HG02938 (cell line): Measurements from ENCODE around the gene AJAP1.

ENCODE experiments used
- ATAC-seq: cut with Tn5 transposase; IDR thresholded peaks from one replicate; pipeline ENCODE4 v1.9.1; 2021; ENCODE audit warnings: mild to moderate bottlenecking, moderate library complexity; ENCODE audit not compliant: unreplicated experiment

AJAP1 gene

DNA sequence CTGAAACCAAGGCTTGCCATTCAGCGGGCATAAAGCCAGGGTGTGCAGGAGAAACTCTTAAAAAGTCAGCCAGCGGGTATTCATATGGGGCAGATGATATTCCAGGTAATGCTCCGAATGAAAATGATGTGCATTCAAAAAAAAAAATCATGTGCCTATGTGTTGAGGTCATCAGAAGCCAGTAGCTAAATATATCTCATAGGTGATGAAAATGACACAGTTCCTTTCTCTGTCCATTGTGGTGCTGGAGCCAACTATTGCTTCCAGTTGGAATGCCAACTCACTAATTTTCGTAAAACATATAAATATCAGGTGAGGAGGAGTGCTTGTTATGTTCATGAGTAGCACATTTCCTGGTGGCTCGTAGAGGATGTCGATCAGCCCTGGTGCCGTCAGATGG lies 23.2 kb downstream of the AJAP1 start:
- no peak for ATAC-seq

DNA sequence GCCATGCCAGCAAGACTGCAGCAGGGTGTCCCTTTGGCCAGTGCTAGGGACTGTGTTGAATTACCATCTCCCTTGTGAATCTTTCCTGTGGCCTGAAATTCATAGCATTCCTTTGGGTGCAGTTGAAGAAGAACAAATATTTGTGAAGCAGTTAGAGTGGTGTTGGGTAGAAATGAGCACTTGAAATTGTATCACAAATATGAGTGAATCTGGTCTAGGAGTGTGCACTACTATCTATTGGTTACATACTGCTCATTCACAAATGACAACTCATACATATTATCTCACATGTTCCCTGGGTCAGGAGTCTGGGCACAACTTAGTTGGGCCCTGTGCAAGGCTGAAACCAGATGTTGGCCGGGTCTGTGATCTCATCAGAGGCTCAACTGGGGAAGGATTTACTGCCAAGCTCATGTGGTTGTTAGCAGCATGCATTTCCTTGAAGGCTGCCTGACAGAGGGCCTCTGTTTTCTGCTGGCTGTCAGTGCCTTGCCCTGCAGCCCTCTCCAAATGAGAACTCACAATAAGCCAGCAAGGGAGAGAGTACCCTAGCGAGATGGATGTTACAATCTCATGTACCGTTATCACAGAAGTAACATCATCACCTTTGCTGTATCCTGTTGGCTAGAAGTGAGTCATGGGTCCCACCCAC lies 23.8 kb downstream of the AJAP1 start:
- no peak for ATAC-seq

DNA sequence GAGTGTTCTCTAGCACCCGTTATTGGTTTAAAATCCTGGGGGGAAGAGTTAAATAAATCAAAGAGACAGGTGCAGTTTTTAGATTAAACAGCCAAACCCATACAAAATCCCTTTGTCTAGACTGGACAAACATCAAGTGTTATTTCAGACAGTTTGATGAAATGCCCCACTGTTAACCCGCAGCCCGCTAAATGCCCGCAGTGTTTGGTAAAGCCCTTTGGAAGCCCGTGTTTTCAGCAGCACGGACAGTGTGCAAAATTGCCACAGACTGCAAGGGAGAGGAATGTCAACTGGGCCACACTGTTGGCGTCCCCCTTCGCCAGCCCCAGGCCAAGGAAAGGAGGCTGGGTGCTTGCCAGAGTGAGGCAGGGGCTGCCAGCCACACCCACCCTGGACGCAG lies 26.6 kb downstream of the AJAP1 start:
- ATAC-seq: no peak

DNA sequence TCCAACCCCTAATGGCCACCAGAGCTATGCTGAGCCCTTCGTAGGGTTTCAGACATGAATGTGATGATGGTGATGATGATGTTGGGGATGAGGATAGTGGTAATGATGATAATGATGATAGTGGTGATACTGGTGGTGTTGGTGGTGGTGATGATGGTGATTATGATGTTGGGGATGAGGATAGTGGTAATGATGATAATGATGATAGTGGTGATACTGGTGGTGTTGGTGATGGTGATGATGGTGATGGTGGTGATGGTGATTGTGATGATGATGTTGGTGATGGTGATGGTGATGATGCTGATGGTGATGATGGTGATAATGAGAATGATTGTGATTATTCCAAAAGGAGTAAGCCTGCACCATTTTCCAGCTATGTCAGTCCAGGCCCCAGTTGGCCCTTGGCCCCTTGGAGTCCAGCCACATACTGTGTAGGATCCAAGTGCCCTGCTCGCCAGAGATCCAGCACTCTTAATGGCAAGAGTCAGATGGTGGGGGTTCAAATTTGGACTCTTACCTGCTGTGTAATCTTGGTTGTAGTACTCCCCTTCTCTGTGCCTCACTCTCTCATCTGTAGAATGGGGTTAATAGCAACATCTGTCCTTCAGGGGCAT lies 28.3 kb downstream of the AJAP1 start:
- ATAC-seq: no peak

DNA sequence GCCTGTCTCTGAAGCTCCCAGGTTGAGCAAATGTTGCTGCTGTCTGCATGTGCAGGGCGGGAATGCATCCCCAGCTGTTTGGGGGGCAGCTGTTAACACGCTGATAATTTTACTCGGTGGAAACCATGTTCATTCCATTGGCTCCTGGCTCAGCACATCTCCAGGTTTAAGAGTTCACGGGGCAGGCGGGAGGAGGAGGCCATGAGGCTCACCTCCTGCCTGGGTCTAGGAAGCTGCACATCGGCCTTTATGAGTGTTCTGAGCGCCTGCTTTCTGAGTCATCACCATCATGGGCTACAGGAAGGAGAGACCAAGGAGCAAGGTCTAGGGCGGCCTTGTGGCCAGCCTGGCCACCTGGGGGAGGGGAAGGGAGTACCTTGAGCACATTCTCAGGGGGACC lies 29.7 kb downstream of the AJAP1 start:
- ATAC-seq: no peak

DNA sequence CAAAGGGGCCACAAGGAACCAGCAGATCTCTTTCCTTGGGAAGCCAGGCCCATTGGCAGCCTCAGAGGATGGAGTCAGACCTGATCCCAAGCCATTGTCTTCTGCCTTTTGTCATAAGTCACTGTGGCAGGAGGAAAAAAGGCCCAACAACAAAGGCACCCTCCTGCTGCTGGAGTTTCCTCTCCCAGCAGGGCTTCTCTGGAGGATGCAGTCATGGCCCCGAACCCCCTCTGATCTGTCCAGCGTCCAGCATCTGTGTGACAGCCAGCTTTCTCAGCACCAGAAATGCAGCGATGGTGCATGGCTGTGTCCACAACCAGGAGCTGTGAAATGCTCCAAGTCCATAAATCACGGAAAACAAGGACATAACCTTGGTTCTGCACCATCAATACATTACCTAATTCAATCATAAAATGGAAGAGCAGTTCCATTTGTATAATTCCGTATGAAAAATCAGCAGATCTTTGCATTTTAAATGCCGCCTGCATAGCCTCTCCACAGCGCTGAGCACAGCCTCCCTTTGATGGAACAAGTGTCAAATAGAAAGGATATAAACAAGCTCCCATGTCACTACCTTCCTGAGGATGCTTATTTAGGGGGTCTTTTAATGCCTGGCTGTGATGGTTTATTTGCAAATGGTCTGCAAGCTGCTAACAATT lies 30.6 kb downstream of the AJAP1 start:
- no peak for ATAC-seq

DNA sequence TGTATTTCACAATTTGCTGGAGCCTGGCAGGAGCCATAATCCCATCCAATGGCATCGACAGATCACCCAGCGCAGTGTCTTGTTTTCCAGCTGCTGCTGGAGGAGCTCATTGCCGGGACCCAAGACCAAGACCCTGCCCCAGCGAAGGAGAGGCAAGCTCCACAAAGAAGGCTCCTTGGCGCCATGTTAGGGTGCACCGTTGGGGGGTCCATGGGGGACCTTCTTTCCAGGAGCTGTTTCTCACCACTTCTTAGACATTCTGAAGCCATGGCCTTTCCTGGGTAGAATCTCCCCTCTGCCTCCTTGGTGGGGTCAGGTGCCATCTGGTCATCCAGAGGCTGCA lies 31.1 kb downstream of the AJAP1 start:
- ATAC-seq: no peak

DNA sequence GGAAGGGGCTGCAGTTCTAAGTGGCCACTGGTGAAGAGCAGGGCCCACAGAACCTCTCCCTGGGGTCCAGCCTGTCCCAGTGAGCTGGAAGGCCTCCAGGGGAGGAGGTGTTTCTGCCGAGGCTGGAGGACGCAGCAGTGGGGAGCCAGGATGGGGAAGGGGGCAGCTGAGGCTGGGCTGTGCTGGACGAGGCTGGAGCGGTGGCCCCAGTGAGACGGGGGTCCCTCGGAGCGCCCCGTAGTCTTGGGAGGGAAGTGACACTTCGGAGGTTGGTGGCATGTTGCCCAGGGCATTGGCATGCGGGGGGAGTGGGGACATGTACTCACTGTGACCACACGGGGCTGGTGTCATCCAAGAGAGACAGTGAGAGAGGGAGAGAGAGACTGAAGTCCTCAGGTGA lies 33.5 kb downstream of the AJAP1 start:
- no peak for ATAC-seq

DNA sequence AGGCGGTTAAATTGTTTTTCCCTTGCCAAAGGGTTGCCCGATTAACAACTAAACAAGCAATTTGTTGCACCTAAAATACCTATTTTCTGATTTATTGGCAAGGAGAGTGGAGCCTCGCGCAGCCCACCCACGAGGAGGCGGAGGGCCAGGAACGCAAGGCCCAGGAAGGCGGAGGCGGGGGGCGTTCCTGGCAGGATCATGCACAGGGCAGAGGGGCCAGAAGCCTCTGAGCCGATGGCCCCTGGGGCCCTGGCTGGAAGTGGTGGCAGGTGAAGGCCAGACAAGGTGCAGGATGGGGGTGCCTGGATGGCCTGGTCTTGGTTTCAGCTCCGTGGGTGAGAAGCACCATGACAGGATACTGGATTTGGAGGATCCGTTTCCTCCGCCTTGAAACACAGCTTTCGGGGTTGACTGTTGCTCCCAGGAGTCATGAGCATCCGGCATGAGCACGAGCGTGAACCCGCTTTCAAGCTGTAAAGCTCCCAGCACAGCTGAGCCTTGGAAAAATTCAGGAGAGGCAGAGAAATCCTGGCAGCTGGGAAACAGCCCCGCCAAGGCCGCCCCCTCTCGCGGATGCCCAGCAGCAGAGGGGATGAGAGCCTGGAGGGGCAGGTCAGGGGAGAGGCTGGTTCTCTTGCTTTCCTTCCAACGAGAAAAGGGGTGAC lies 35.0 kb downstream of the AJAP1 start:
- no peak for ATAC-seq

DNA sequence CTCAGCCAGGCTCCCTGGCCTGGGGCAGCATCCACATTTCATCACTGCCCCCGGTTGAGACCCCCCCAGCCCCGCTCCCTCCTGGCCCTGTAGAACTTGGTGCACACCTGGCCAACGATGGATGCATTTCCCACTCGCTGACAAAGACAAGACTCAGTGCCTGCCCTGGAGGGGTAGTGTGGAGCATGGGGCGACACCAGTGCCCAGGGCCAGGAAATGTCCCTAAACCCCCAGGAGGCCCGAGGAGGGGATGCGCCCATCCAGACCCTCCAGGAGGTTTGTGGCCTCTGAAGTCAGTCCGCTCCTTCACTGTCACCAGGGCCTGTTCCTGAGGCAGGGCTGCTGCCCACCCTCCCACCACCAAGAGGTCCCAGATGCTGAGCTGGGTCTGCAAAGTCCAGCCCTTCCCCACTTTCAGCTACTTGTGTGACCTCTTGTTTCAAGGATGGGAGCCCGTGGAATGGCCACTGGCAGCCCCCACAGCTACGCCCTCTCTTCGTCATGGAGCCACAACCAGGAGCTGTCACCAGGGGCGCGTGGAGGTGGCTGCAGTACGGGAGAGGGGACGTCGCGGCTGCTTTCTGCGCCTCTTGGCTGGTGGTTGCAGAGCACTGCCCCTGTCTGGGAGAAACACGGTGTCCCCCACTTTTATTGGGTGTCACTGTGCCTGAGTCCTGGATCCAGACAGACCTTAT lies 35.7 kb downstream of the AJAP1 start:
- ATAC-seq: no peak

DNA sequence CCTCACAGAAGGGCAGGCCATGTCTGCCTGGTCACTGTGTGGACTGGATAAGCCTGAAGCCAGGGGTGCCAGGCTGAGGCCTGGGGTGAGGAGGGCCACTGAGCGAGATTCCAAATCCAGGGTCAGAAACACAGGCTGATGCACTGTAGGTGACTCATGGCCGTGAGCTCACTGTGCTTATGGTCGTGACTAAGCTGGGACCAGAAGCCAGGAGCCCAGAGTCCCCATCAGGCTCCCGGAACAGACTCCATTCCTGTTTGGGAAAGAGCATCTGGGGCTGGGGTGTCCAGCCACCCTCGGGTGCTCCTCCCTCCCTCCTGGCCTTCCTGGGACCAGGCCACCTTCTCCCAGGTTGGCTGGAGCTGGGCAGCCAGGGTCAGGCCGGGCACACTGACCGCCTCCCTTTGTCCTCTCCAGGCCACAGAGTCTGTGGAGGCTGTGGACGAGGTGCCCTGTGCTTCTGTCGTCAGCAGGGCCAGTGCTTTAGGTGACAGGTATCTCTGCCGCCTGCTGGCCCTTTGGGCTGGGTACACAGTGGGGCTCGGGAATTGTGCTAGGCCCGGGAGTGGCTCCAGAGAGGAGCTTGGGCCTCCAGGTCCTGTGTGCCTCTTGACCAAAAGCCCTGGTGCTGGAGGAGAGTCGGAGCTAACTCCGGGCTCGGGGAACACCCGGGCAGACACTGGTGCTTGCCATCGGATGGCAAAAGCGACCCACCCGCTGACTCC lies 36.7 kb downstream of the AJAP1 start:
- no peak for ATAC-seq

DNA sequence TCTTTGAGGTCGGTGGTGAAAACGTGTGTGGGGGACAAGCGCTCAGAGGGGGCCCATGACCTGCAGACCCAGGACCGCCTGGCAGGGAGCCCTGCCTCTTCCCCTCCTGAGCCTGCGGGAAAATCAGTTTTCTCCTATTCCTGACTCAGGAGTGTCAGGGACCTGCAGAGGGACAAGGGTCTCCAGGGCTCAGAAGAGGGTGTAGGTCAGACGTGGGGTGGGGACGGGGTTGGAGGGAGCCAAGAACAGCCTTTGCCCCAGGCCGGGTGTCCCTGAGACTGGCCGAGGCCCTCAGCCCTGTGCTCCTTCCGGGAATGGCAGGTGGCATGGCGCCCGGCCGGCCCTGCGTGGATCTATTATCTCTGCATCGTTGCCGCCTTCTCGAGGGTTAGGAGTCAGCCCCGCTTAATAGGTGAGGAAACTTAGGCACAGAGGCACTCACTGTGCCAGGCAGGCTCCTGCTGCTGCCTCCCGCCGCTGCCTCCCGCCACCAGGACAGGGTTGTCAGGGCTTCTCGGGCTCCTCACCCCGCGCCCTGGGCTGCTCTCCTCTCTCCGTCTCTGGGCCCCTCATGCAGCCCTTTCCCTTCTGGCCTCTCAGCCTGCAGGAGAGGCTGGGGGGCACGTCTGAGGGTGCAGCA lies 37.5 kb downstream of the AJAP1 start:
- no peak for ATAC-seq

DNA sequence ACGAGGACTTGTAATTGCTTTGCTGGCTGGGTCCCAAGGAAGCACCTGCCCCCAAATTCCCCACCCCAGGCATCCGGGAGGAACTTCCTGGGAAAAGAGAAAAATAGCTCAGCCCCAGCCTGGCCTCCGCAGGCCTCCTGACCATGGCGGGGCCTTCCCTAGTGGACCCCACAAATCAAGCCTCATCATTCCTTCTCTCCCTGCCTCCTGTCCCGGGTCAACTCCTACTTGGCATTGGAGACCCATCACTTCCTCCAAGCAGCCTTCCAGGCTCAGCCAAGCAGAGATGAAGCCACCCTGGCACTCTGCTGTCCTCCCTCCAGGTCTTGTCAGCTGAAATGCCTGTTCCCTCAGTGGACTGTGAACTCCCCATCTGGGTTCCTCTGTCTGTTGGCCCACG lies 38.0 kb downstream of the AJAP1 start:
- no peak for ATAC-seq

DNA sequence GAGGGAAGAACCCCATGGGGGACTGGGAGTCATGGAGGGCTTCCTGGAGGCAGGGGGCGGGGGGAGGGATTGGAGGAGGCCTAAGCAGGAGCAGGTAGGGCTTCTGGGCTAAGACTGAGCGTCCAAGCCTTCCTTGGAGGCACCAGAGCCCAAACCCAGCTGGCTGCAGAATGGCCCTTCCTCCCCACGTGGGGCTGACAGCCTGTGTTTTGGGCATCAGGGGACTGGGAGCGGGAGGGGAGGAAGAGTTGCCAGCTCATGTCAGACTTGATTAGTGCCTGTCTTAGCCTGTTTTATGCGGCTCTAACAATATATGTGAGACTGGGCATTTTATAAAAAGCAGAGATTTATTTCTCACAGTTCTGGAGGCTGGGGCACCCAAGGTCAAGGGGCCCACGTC lies 38.9 kb downstream of the AJAP1 start:
- ATAC-seq: no peak

DNA sequence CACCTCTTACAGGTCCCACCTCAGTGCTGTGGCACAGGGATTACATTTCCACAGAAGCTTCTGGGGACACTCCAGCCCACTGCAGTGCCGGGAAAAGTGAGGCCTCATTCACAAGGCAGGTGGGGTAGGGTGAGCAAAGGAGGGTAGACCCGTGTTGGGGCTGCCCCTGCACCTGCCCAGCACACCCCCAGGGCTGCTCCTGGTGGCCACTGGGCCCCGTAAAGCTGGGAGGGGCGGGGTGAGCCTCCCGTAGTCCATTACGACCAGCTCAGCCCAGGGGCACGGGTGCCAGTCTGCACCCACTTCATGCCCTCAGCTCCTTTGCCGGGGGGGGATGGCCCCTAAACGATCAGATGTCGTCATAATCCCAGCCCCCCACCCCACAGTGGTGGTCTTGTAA lies 39.5 kb downstream of the AJAP1 start:
- no peak for ATAC-seq

DNA sequence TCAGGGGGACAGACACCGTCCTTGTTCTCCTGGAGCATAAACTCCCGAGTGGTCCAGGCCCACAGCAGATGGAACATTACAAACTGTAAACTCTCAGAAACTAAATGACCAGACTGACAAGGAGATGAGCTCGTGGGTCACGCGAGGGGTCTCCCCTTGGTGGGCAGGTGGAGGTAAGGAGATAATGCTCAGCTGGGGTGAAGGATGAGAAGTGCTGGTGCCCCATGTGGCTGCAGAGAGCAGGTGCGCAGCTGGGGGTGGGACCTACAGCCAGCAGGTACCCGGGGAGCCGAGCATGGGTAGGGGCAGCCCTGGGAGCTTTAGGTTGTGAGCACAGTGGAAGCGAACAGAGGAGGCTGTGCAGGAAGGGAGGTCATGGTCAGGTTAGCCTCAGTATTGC lies 40.1 kb downstream of the AJAP1 start:
- no peak for ATAC-seq

DNA sequence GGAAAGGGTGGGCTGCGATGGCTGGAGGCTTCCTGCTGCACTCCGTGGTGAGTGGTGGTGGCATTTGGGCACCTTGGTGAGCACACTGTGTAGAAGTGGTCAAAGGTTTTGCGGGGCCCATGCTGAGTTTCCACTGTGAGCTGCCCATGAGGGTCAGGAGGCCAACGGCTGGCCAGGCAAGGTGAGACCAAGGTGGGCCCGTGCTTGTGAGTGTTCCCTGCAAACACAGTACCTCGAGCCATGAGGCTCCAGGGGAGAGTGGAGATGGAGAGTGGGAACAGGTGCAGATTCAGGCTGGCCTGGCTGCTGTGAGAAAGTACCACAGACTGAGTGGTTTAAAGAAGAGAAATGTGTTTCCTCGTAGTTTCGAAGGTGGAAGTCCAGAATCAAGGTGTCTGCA lies 40.8 kb downstream of the AJAP1 start:
- ATAC-seq: no peak

DNA sequence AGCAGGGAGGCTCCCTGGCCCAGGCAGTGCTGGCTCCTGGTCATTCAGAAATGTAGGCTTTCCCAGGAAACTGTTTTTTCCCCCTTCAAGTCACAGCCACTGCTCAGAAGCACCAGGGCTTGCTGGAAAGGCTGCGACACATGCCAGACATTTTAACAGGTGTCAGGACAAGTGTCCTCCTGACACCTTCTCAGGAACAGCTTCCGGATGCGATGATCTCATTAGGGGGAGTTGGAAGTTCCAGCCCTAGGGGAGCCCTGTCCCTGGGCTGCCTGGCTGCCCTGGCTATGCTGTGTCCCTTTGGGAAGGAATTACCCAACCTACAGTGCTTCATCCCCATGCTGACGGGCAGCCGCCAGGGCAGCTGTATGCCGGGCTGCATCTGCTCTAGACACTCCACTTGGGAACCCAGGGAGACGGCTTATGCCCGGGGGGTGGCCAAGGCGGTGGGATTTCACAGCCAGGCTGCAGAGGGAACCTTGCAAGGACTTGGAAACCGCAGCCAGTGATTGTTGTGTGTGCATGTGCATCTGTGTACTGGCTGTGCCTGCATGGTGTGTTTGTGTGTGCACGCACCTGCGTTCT lies 41.8 kb downstream of the AJAP1 start:
- no peak for ATAC-seq

DNA sequence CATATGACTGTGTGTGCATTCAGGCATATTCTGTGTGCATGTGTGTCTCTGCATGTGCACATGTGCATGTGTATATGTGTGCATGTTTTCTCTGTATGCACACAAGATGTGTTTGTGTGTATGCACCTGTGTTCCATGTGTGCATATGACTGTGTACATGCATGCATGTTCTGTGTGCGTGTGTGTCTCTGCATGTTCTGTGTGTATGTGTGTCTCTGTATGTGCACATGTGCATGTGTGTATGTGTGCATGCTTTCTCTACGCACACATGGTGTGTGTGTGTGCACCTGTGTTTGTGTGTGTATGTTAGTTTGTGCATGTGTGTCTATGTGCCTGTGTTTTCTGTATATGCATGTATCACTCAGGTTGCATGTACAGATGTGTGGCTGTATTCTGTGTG lies 42.3 kb downstream of the AJAP1 start:
- ATAC-seq: no peak

DNA sequence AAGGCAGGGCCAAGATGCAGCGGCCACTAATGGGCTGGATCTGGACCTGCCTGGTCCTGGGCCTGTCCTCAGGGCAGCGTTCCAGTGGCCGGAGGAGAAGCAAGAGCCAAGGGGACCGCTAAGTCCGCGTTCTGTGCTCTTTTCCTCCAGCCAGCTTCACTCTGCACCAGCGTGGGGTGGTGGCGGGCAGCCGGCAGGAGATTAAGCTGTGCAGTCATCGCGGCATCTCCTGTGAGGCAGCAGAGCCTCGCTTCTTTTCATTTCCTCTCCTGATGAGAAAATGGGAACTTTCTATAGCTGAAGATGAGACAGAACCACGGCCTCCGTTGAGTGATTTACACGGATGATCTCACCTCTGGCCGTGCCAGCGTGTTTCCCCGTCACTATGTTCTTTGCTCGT lies 43.4 kb downstream of the AJAP1 start:
- ATAC-seq: no peak
